Measurements from ENCODE around the gene MET. TPM values are rescaled to one million over a fixed set of nuclear protein-coding genes. Genes with fewer than 3 reads are reported as not detected.

Gene MET
- polyA plus RNA-seq, 2 donors: 1.2 to 2.1 TPM

DNA sequence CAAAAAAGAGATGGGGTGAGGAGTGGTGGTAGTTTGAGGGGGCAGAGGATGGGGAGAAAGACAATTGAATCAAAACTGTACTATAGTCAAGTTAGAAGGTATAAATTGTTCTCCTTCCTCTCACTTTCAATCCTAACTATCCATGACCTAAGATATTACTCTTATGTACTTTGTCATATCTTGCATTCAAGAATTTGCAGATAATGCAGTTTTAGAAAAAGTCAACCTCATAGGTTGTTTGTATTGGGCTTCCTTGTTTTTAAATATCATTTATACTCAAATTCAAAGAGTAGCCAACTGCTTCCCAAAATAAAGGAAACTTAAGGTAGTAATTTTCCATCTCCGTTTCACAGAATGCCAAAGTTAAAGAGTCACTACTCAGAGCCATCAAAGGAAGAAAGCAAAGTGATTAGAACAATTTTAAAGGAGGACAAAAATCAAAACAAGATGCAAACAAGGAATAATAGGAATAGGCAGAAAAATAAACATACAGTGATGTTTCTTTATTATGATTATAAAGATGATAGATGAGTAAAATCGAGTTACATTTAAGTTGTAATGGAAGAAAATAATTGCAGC, 32.7 kb downstream of the MET start:
- H3K4me3 ChIP-seq (ENCODE audit: low read depth in 1 of 2, low read length in 2 of 2): no peak overlapping the region
- 66 to 67% methylated on average over 2 of the region's 2 CpGs for WGBS, 2 donors
- no peaks in the 10 kb centered on the region for H3K4me1 ChIP-seq (ENCODE audit: control insufficient read depth in 2 of 2, insufficient read depth in 2 of 2, low read length in 1 of 2)
- H3K36me3 ChIP-seq (ENCODE audit: control insufficient read depth in 2 of 2, insufficient read depth in 2 of 2, low read length in 1 of 2): no peaks in the 10 kb centered on the region
- no peaks in the 10 kb centered on the region for H3K9me3 ChIP-seq (ENCODE audit: control insufficient read depth in 2 of 2, insufficient read depth in 1 of 2, low read depth in 1 of 2, low read length in 1 of 2)
- peaks cover 0 to 2% of the 10 kb centered on the region in 2 donors for H3K27me3 ChIP-seq (ENCODE audit: control insufficient read depth in 1 of 2, insufficient read depth in 2 of 2, low read length in 2 of 2)
- H3K27ac ChIP-seq (ENCODE audit: low read depth in 2 of 2, low read length in 1 of 2): no peak overlapping the region

DNA sequence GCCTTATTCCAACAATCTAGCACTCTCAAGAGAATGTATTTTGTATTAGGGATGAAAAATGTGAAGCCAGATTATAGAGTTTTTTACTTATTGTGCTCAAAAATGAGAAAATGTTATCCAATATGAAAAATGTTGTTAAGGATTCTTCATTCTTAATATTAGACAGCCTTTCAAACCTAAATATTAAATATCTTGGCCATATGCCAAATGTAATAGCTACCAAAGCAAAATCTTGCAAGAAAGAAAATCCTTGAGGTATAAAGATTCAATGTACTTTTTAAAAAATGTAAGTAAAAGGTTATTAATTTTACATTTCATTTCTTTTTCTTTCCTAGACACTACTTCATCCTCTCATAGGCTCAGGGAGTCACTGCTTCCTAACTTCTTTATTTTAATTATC, 33.4 kb downstream of the MET start:
- Histone ChIP-seq H3K36me3 (ENCODE audit: control insufficient read depth in 2 of 2, insufficient read depth in 2 of 2, low read length in 1 of 2) (no peaks in the 10 kb centered on the region), H3K9me3 (ENCODE audit: control insufficient read depth in 2 of 2, insufficient read depth in 1 of 2, low read depth in 1 of 2, low read length in 1 of 2) (no peaks in the 10 kb centered on the region), H3K27me3 (ENCODE audit: control insufficient read depth in 1 of 2, insufficient read depth in 2 of 2, low read length in 2 of 2) (peaks cover 0 to 2% of the 10 kb centered on the region in 2 donors), H3K4me3 (ENCODE audit: low read depth in 1 of 2, low read length in 2 of 2) (no peak overlapping the region), H3K4me1 (ENCODE audit: control insufficient read depth in 2 of 2, insufficient read depth in 2 of 2, low read length in 1 of 2) (no peaks in the 10 kb centered on the region), H3K27ac (ENCODE audit: low read depth in 2 of 2, low read length in 1 of 2) (no peak overlapping the region)

- H3K4me1 ChIP-seq (ENCODE audit: control insufficient read depth in 2 of 2, insufficient read depth in 2 of 2, low read length in 1 of 2): no peaks in the 10 kb centered on the region
- H3K4me3 ChIP-seq (ENCODE audit: low read depth in 1 of 2, low read length in 2 of 2): no peak overlapping the region
- H3K9me3 ChIP-seq (ENCODE audit: control insufficient read depth in 2 of 2, insufficient read depth in 1 of 2, low read depth in 1 of 2, low read length in 1 of 2): no peaks in the 10 kb centered on the region
- no peaks in the 10 kb centered on the region for H3K36me3 ChIP-seq (ENCODE audit: control insufficient read depth in 2 of 2, insufficient read depth in 2 of 2, low read length in 1 of 2)
- H3K27me3 ChIP-seq (ENCODE audit: control insufficient read depth in 1 of 2, insufficient read depth in 2 of 2, low read length in 2 of 2): peaks cover 0 to 2% of the 10 kb centered on the region in 2 donors
- H3K27ac ChIP-seq (ENCODE audit: low read depth in 2 of 2, low read length in 1 of 2): no peak overlapping the region
- 31 to 43% methylated on average over 3 of the region's 3 CpGs for WGBS, 2 donors
Measured at GRCh38 chr7:116706668-116707126, 34.7 kb downstream of the MET start.

DNA sequence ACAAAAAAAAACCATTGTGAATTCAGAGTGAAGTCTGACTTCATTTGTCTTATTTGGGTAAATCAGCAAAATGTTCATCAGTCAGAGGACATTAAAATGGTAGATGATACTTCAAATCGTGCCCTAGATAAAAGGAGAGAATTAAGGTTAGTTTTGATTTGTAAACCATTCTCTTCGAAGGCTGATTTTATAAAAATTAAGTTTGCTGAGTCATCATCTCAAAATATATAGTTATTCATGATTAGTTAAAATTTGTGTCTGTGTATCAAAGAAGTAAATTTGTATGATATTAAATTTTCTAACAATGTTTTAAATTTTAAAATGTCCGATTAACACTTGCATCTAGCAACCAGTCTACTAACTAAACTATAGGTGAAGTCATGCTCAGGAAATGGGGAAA, 35.3 kb downstream of the MET start:
- Histone ChIP-seq H3K4me3 (ENCODE audit: low read depth in 1 of 2, low read length in 2 of 2) (no peak overlapping the region), H3K27ac (ENCODE audit: low read depth in 2 of 2, low read length in 1 of 2) (no peak overlapping the region), H3K4me1 (ENCODE audit: control insufficient read depth in 2 of 2, insufficient read depth in 2 of 2, low read length in 1 of 2) (no peaks in the 10 kb centered on the region), H3K36me3 (ENCODE audit: control insufficient read depth in 2 of 2, insufficient read depth in 2 of 2, low read length in 1 of 2) (no peaks in the 10 kb centered on the region), H3K9me3 (ENCODE audit: control insufficient read depth in 2 of 2, insufficient read depth in 1 of 2, low read depth in 1 of 2, low read length in 1 of 2) (no peaks in the 10 kb centered on the region), H3K27me3 (ENCODE audit: control insufficient read depth in 1 of 2, insufficient read depth in 2 of 2, low read length in 2 of 2) (peaks cover 0 to 2% of the 10 kb centered on the region in 2 donors)
- 79 to 89% methylated on average over 3 of the region's 3 CpGs for WGBS, 2 donors

DNA sequence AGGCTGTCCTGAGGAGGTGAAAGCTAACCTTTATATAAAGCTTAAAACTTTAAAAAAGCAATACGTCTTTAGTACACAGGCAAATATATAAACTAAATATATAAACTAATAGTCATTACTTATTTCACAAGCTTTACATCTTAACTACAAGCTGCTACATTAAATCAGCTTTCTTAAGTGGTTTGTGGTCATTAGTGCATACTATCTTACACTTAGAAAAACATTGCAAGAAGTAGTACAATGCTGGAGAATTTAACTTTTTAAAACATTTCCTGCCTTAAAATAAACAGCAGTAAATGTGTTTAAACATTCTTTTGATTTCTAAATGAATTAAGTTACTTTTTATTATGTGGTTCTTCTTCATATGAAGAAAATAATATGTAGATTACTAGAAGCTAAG, 36.3 kb downstream of the MET start:
- Histone ChIP-seq H3K27ac (ENCODE audit: low read depth in 2 of 2, low read length in 1 of 2) (no peak overlapping the region), H3K27me3 (ENCODE audit: control insufficient read depth in 1 of 2, insufficient read depth in 2 of 2, low read length in 2 of 2) (peaks cover 0 to 2% of the 10 kb centered on the region in 2 donors)

DNA sequence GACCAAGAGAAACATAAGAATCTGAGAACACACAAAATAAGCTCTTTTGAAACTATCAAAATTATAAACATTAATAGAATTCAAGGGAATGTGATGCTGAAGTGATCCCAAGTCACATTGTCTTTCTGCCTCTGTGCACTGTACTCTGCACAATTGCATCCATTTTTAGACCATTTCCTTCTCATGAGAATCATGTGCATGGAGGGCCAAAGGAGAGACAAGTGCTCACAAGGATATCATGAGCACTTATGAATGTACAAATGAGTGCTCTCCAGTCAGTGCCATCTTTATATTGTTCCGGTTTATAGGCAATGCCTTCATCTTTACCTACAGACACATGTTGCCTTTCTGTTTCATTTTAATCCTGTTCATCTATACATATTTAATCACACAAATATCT, 36.9 kb downstream of the MET start:
- H3K4me3 ChIP-seq (ENCODE audit: low read depth in 1 of 2, low read length in 2 of 2): no peak overlapping the region
- no peaks in the 10 kb centered on the region for H3K36me3 ChIP-seq (ENCODE audit: control insufficient read depth in 2 of 2, insufficient read depth in 2 of 2, low read length in 1 of 2)
- no peaks in the 10 kb centered on the region for H3K9me3 ChIP-seq (ENCODE audit: control insufficient read depth in 2 of 2, insufficient read depth in 1 of 2, low read depth in 1 of 2, low read length in 1 of 2)
- peaks cover 0 to 2% of the 10 kb centered on the region in 2 donors for H3K27me3 ChIP-seq (ENCODE audit: control insufficient read depth in 1 of 2, insufficient read depth in 2 of 2, low read length in 2 of 2)
- 86 to 97% methylated on average over 1 of the region's 1 CpG for WGBS, 2 donors
- no peak overlapping the region for H3K27ac ChIP-seq (ENCODE audit: low read depth in 2 of 2, low read length in 1 of 2)
- no peaks in the 10 kb centered on the region for H3K4me1 ChIP-seq (ENCODE audit: control insufficient read depth in 2 of 2, insufficient read depth in 2 of 2, low read length in 1 of 2)

More for the DNA sequence above, 36.3 kb downstream of the MET start:
- no peak overlapping the region for H3K4me3 ChIP-seq (ENCODE audit: low read depth in 1 of 2, low read length in 2 of 2)
- no peaks in the 10 kb centered on the region for H3K36me3 ChIP-seq (ENCODE audit: control insufficient read depth in 2 of 2, insufficient read depth in 2 of 2, low read length in 1 of 2)
- WGBS, 2 donors: 77 to 88% methylated on average over 1 of the region's 1 CpG
- H3K9me3 ChIP-seq (ENCODE audit: control insufficient read depth in 2 of 2, insufficient read depth in 1 of 2, low read depth in 1 of 2, low read length in 1 of 2): no peaks in the 10 kb centered on the region
- H3K4me1 ChIP-seq (ENCODE audit: control insufficient read depth in 2 of 2, insufficient read depth in 2 of 2, low read length in 1 of 2): no peaks in the 10 kb centered on the region

- Histone ChIP-seq H3K27ac (ENCODE audit: low read depth in 2 of 2, low read length in 1 of 2) (no peak overlapping the region), H3K27me3 (ENCODE audit: control insufficient read depth in 1 of 2, insufficient read depth in 2 of 2, low read length in 2 of 2) (peaks cover 0 to 2% of the 10 kb centered on the region in 2 donors), H3K4me3 (ENCODE audit: low read depth in 1 of 2, low read length in 2 of 2) (no peak overlapping the region), H3K4me1 (ENCODE audit: control insufficient read depth in 2 of 2, insufficient read depth in 2 of 2, low read length in 1 of 2) (no peaks in the 10 kb centered on the region), H3K36me3 (ENCODE audit: control insufficient read depth in 2 of 2, insufficient read depth in 2 of 2, low read length in 1 of 2) (no peaks in the 10 kb centered on the region), H3K9me3 (ENCODE audit: control insufficient read depth in 2 of 2, insufficient read depth in 1 of 2, low read depth in 1 of 2, low read length in 1 of 2) (no peaks in the 10 kb centered on the region)
- WGBS, 2 donors: 55 to 69% methylated on average over 4 of the region's 4 CpGs
Measured at GRCh38 chr7:116709336-116709735, 37.3 kb downstream of the MET start.

DNA sequence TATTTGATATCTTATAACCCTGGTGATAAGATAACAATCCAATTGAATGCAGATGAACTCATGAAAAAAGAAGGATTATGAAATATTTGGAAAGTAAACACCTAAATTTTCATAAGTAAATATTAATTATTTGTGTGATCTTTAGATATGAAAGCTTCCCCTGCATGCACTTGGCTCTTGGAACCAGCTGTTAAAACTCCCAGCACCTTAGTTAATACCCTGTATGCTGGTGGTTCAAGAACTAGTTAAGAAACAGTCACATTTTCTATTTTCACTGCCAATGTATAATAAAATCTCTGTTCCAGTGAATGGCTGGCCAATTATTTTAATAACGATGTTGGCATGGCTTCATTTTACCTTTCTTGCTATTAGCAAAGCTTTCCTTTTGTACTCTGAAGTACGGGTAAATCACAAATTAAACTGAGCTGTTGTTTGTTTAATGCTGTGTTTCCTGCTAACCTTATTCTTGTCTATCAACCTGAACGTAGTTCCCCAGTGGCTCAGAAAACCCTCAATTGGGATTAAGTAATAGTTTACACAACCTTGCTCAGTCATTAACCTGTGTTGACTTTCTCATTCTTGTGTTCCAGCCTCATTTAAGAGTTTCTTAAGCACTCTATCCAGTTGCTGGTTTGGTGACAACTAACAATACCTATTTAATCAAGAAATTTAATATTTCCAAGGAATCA, 38.9 kb downstream of the MET start:
- H3K27me3 ChIP-seq (ENCODE audit: control insufficient read depth in 1 of 2, insufficient read depth in 2 of 2, low read length in 2 of 2): peaks cover 0 to 2% of the 10 kb centered on the region in 2 donors
- no peak overlapping the region for H3K4me3 ChIP-seq (ENCODE audit: low read depth in 1 of 2, low read length in 2 of 2)
- H3K9me3 ChIP-seq (ENCODE audit: control insufficient read depth in 2 of 2, insufficient read depth in 1 of 2, low read depth in 1 of 2, low read length in 1 of 2): no peaks in the 10 kb centered on the region
- no peak overlapping the region for H3K27ac ChIP-seq (ENCODE audit: low read depth in 2 of 2, low read length in 1 of 2)
- WGBS, 2 donors: 35 to 39% methylated on average over 3 of the region's 3 CpGs
- no peaks in the 10 kb centered on the region for H3K4me1 ChIP-seq (ENCODE audit: control insufficient read depth in 2 of 2, insufficient read depth in 2 of 2, low read length in 1 of 2)
- no peaks in the 10 kb centered on the region for H3K36me3 ChIP-seq (ENCODE audit: control insufficient read depth in 2 of 2, insufficient read depth in 2 of 2, low read length in 1 of 2)

- no peaks in the 10 kb centered on the region for H3K36me3 ChIP-seq (ENCODE audit: control insufficient read depth in 2 of 2, insufficient read depth in 2 of 2, low read length in 1 of 2)
- H3K27ac ChIP-seq (ENCODE audit: low read depth in 2 of 2, low read length in 1 of 2): no peak overlapping the region
- no peak overlapping the region for H3K4me3 ChIP-seq (ENCODE audit: low read depth in 1 of 2, low read length in 2 of 2)
- 71 to 78% methylated on average over 4 of the region's 4 CpGs for WGBS, 2 donors
- no peaks in the 10 kb centered on the region for H3K9me3 ChIP-seq (ENCODE audit: control insufficient read depth in 2 of 2, insufficient read depth in 1 of 2, low read depth in 1 of 2, low read length in 1 of 2)
- H3K27me3 ChIP-seq (ENCODE audit: control insufficient read depth in 1 of 2, insufficient read depth in 2 of 2, low read length in 2 of 2): peaks cover 0 to 2% of the 10 kb centered on the region in 2 donors
- no peaks in the 10 kb centered on the region for H3K4me1 ChIP-seq (ENCODE audit: control insufficient read depth in 2 of 2, insufficient read depth in 2 of 2, low read length in 1 of 2)
Measured at GRCh38 chr7:116711790-116712189, 39.8 kb downstream of the MET start.

DNA sequence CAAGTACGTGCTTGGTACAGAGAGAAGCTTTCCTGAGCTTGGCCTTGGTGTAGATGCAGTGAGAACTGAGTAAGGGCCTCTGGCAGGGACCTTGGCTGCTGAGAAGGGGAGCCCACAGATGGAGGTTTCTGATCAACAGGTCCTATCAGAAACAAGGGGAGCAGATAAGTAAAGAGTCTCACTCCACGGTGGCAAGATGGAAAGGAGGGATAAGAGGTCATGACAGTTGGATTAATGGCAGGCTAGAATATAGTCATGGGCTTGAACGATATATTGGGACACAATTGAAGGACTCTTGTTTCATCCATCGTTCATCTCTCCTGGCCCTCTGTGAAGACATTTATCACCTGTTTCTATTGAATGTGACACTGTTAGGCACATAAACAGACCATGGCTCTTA, 41.5 kb downstream of the MET start:
- peaks cover 0 to 2% of the 10 kb centered on the region in 2 donors for H3K27me3 ChIP-seq (ENCODE audit: control insufficient read depth in 1 of 2, insufficient read depth in 2 of 2, low read length in 2 of 2)
- WGBS, 2 donors: 85 to 89% methylated on average over 4 of the region's 4 CpGs
- no peaks in the 10 kb centered on the region for H3K9me3 ChIP-seq (ENCODE audit: control insufficient read depth in 2 of 2, insufficient read depth in 1 of 2, low read depth in 1 of 2, low read length in 1 of 2)

More for the DNA sequence above, 41.5 kb downstream of the MET start:
- H3K36me3 ChIP-seq (ENCODE audit: control insufficient read depth in 2 of 2, insufficient read depth in 2 of 2, low read length in 1 of 2): no peaks in the 10 kb centered on the region
- H3K27ac ChIP-seq (ENCODE audit: low read depth in 2 of 2, low read length in 1 of 2): no peak overlapping the region
- H3K4me3 ChIP-seq (ENCODE audit: low read depth in 1 of 2, low read length in 2 of 2): no peak overlapping the region
- no peaks in the 10 kb centered on the region for H3K4me1 ChIP-seq (ENCODE audit: control insufficient read depth in 2 of 2, insufficient read depth in 2 of 2, low read length in 1 of 2)
